Right ventricle myocardium inferior (tissue), 1 donor: ENCODE data around the gene CFAP299. TPM values are rescaled to one million over a fixed set of nuclear protein-coding genes. Genes with fewer than 3 reads are reported as not detected.

Experiments
- ATAC-seq: fragments of 200-7000 bp; cut with Tn5 transposase; one replicate; pipeline ENCODE4 v1.9.1; 2020; ENCODE audit warnings: mild to moderate bottlenecking, moderate library complexity
- DNase-seq: peaks from one replicate; pipeline ENCODE4 v3.0.0; 2021; ENCODE audit errors: missing footprints
- intact Hi-C: fragments of 100-400 bp; cut with DNase I; formaldehyde crosslinking; loops from one replicate; pipeline ENCODE4 v1.11.0; 2022
- total RNA-seq: library from RNA; stranded (reverse); fragmentation: NEBNext Ultra II Directional; extraction: Animal tissue kit (Norgen Biotek cat#: 25700); gene quantifications from one replicate; pipeline ENCODE4 v1.2.1, GENCODE V29; 2021
- donor health status: DM: no; HTN: yes; CAD: no; lungs with severe emphysema.

The CFAP299 gene
- total RNA-seq, 1 donor from 2014 or later, result 0.38 TPM

DNA sequence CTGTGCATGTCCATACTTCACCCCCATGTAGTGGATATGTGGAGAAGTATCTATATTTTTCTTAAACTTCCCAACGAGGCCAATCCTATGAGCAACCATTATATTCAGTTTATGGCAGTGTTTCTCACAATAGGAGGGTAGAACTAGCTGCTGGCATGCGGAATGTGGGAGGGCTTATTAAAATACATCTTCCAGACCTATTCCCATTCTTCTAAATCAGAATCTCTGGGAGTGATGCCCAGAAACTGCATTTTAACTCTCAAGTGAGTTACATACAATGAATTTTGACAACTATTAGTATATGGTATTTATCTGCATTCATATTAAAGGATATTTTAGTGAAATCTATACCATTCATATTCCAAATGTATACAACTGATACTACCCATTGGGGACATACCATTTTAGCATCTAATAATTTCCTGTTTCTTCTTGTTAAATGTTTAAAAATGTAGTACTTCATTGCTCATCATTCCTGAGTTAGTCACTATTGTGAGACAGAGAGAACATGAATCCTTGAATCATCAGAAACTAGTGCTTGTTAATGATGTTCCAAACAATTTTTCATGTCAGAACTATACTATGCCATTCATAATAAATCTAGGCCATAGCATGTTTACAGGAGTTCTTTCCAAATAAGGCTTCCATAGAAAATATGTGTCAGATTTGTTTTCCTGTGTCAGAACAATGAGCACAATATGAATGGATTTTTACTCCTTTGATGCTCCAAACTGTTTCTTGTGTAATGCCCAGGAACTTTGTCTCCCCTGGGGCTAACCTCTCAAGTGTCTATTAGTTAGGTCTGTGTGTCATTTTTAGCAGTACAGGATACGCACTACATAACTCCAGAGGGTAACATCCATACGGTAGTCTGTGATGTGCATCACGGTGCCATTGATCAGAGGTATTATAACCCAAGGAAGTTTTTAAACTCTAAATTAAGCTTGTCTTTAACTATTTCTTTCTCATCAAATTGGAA is 496.1 kb downstream of the CFAP299 start:
- ATAC-seq, result no peak
- DNase-seq, result no peak
- intact Hi-C loops, result no loop called here

DNA sequence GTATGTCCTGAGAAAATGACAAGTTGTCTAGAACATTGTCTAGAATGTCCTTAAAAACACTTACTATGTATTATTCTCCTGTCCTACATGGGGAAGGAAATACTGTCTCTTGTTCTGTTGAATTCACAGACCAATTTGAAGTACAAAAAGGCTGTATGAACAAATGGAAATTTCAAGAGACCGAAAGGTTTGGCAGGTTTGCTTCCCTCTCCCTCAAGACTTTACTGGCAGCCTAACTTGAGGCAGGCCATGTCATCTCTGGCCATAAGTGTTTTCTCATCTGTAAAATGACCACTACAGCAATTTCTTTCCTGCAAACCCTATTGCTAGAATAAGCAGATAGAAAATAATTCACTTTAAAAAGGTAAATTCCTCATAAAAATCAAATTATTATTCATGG is 503.8 kb downstream of the CFAP299 start:
- ATAC-seq (no peak), DNase-seq (no peak)
- intact Hi-C loops, result no loop called here

DNA sequence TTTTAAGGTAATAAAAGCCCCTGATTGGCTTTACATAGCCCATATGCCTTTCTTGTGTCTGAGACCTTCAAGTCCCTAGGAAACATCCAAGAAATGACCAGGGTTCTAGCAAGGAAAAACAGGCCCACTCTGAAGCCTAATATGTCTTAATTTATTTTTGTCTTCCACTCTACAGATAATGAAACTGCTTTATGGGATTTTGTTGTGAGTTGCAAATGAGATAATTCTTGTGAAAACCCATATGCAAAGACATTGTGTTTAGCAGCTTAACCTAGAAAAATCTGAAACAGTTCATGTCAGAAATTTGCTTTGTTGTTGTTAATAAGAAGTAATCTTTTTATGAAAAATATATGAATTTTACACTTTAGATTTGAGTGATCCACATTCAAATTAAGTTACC is 504.3 kb downstream of the CFAP299 start:
- no peak for ATAC-seq
- intact Hi-C loops, result no loop called here
- DNase-seq, result no peak

DNA sequence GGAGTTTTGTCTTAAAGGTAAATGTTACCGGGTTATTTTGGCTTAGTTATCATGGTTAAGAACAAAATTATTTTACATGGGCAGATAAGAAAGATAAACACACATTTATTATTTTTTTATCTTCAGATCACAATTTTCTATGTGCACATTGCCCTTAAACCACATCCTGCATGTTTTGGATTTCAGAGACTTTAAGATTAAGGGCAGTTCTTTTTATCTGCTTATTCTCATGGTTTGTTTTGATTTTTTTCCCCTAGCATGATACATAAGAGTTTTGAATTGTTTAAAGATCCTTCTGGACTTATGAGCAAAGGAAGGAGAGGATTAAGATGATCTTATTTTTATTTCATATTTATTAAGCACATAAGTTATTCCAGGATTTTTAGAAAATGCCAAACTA is 504.9 kb downstream of the CFAP299 start:
- intact Hi-C loops, result no loop called here
- DNase-seq (no peak), ATAC-seq (no peak)

DNA sequence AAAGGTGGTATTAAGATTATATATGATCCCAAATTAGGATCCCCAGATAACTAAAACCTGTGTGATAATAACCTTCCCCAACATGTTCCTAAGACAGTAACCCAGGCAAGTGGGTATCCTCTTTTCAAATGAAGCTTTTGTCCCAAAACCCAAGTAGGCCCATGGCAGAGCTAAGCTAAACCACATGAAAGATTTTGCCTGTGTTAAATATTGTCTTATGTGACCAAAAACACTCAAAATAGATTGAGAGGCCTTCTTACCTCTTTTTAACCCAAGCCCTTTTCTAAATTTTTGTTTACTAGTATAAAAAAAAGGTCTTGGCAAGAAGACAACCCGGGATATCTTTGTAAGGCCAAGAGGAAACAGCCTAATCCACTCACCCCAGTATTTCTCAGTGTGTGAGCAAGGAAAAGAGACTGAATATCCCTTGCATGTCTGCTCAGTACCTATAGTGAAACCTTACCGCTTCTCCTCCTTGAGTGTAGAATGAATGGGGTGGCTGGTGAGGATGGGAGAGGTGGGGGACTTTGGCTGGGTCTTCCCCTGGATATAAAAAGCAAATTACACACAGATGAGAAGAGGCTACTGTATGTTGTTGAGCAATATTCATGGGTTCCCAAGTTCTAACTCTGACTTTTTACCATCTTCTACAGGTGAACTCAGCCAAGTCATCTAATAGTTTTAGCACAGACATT is 506.2 kb downstream of the CFAP299 start:
- ATAC-seq, result no peak
- intact Hi-C loops, result no loop called here
- no peak for DNase-seq

DNA sequence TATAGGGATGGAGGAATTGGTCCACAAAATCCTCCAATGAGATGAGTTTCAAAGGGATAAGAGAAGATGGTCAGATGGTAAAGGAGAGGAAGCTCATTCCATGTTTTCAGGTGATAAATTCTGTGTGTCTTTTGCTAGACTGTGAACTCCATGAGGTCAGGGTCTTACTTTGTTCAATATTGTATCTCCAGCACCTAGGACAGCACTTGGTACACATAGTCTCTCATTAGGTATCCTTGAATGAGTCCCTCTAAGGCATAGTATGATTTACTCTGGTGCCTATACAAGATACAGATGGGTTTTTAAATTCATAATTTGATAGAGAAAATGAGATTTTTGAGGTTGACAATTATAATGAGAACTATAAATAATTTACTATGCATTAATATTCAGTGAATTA is 510.7 kb downstream of the CFAP299 start:
- DNase-seq (no peak), ATAC-seq (no peak)
- intact Hi-C loops, result no loop called here

DNA sequence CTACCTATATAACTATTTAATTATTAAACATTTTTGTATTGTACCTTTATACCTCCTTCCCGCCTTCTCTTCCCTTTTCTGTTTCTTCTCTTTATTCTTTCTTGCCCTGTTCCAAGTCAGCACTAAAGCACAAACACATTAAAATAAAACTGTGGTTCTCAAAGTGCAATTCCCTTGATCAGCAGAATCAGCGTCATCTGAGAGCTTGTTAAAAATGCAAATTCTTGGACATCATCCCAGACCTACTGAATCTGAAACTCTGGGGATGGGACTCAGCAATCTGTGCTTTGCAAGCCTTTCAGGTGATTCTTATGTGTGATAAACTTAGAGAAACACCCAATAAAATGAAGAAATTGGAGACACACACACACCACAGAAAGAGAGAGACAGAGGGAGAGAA is 516.5 kb downstream of the CFAP299 start:
- ATAC-seq (no peak), DNase-seq (no peak)
- intact Hi-C loops, result no loop called here

DNA sequence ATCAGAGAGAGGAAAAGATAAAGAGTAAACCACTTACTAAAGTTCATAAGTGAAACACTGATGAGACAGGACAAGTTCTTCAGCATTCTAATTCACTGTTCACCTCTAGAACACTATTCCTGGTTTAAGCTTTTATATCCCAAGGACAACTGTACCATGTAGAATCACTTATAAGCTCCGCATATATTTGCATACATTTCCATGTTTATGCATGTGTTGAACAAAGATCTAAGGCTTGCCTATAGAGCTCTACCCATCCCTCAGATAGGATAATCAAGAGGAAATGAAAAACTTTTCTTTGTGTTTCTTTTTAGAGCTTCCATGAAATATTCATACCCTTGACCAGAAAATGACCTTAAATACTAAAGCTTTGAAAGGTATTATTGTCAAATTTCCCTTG is 538.0 kb downstream of the CFAP299 start:
- ATAC-seq (no peak), DNase-seq (no peak)
- intact Hi-C loops, result no loop called here

DNA sequence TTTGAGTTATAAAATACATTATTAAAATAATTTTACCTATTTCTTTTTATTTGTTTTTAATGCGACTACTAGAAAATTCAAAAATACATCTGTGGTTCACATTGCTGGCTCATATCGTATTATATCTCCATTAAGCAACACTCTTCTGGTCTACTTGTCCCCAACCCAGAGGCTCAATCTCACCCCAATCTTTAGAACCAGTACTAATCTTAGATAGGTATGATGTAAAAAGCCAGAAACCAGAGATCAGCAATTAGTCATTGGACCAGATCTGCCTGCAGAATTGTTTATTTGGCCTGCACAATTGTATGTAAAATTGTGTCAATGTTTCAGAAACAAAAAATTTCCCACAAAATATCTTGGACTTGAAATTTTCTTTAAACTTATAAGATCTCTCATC is 539.4 kb downstream of the CFAP299 start:
- DNase-seq (no peak), ATAC-seq (no peak)
- intact Hi-C loops, result no loop called here

DNA sequence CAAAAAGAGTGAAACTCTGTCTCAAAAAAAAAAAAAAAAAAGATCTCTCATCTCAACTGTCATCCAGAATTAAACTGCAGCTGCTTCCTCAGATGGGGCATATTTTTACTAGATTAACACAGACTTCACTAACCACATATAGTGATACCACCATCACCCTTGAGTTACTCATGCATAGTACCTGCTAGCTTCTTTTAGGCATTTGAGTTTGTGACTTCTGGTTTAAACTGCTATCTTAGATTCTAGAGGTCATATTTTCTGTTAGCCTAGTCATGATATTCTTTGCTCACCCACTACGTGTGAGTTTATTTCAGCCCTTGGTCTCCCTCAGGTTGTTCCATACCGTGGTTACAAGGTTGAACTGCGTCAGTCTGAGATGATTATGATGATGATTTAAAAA is 540.1 kb downstream of the CFAP299 start:
- ATAC-seq (no peak), DNase-seq (no peak)
- intact Hi-C loops, result no loop called here

DNA sequence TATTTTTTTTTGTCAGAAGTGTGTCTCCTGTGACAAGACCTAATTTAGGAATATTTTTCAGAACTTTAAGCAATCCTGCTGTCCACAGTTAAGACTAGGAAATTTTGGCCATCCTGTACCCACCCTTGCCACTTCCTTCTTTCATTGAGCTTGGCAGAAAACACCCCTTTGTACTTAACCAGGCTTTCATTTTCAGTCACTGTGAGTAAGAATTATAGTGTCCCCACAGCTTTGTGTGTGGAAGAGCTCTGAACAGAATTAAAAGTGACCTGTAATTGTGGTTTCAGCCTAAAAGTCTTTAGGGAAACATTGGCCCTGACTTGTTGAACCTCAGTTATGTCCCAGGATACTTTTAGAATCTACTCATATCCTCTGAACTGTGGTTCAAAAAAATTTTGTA is 541.3 kb downstream of the CFAP299 start:
- intact Hi-C loops, result no loop called here
- no peak for DNase-seq
- ATAC-seq, result no peak

DNA sequence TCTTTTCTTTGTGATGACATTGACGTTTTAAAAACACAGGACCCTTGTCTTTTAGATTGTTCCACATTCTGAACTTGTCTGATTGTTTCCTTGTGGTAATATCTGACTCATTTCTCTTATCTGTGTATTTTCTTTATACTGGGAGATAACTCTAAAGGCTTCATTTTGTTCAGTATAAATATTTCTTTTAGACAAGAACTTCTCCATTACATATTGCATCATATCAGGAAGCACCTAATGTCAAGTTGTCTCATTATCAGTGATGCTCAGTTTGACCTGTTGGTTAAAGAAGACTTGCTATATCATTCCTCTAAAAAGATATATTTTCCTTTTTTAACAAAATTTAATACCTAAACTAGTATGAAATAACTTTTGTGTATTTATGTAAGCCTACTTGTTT is 542.7 kb downstream of the CFAP299 start:
- ATAC-seq, result no peak

DNA sequence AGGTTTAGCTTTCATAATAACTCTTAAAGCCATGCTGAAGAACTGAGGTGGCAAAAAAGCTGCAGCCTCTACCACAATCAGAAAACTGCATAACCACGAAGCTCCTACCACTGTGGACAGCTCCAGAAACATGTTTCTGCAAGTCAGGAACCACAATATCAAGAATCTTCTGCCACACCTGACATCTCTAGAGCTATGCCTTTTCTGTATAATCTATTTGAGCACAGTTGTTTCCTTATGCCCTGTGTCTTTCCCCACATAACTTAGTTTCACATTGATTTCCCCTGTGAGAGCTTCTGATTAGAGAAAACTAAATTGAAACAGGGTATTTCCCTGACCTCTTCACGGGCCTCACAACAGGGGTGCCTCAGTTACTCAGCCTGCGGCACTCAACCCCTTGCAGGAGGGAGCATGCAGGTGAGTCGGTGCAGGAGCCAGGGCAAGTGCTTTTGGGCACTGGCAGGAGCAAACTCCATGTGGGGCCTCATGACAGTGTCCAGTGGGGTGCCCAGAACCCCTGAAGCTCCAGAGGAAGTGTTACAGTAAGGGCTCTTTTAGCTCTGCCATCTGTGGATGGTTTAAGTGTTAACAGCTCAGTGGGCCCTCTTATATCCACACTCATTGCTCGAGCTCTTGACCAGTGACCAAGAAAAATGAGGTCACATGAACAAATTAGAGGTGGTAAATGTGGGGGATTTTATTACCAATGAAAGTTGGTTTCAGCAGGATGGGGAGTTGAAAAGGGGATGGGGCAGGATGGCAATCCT is 562.2 kb downstream of the CFAP299 start:
- DNase-seq (no peak), ATAC-seq (no peak)
- intact Hi-C loops, result no loop called here

More for the DNA sequence above, 542.7 kb downstream of the CFAP299 start:
- intact Hi-C loops, result no loop called here
- DNase-seq, result no peak

DNA sequence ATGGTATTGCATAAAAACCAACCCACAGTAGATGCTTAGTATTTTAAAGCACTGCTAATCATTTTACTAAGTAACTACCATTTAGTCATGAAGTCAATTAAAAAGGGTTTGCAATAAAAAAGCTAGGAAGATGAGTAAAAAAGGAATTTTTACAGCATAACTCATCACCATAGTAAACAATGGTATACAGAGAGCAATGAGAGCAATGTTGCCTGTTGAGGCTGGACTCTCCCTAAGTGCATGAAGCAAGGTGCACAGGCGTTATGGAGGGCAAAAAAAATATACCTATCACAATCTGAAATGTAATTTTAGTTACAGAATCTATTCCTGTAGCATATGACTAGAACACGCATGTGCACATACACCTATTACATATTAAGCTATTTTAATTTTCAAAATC is 565.4 kb downstream of the CFAP299 start:
- intact Hi-C loops, result no loop called here
- ATAC-seq, result no peak
- DNase-seq, result no peak

DNA sequence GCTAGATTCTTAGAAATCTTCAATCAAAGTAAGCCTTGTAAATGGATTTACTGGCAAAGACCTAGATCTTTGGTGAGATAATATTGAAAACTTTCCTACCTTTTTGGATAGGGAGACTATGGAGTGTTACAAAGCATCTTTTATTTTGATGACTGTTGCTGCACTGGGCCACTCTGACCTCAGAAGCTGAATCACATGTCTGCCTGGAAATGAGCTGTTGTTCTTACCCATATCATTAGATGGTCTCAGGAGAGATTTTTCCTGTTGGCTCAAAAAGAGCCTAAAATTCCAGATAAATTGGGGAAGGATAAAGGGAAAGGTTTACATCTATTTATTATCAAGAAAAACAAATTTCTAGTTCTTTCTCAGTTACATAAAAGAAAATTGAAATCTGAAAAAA is 567.5 kb downstream of the CFAP299 start:
- no peak for ATAC-seq
- no peak for DNase-seq
- intact Hi-C loops, result no loop called here

DNA sequence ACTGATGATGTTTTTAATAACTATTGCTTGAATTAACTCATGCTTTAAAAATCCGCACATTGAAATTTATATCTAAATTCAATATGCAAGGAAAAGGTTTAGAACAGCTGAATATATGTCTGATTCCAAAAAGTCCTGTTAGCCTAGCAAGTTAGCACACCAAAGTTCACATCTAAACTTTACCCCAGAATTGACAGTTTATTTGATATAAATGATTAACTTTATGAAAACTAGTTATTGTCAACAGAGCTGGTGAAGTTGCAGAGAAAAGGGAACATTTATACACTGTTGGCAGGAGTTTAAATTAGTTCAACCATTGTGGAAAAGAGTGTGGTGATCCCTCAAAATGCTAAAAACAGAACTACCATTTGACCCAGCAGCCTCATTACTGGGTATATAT is 574.4 kb downstream of the CFAP299 start:
- intact Hi-C loops, result no loop called here
- DNase-seq (no peak), ATAC-seq (no peak)

DNA sequence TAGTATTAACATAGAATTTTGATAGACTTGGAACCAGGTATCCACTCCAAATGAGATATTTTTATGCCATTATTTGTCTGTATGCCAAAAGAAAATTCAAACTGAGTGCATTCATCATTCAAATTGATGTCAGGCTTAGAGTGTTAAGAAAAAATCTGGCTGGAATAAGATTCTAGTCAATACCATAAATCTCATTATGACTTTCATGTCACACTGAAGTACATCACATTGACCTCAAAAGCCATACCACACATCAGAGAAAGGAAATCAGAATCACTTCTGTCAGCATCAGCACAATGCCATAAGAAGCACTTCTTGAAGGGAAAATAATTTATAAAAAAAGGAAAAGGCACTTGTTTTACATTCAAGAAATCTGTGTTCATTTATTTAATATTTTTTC is 575.9 kb downstream of the CFAP299 start:
- intact Hi-C loops, result no loop called here
- ATAC-seq (no peak), DNase-seq (no peak)

DNA sequence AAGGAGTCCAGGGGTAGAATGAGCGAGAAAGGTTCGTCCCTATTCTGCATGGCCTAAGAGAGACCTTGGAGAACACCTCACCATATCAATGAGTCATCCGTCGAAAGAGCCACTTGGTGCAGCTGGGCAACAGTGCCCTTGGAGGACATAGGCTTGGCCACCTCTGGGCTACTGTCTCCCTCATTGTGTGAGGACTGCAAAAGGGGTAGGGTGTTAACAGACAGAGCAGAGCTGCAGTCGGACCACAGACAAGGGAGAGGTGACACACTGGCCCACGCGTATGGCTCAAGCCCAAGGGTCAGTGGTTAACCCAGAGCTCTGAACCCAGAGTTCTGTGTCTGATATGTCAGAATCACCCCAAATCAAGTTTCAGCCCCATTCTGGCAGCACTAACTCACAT is 576.8 kb downstream of the CFAP299 start:
- intact Hi-C loops, result no loop called here
- DNase-seq, result no peak
- ATAC-seq, result no peak

DNA sequence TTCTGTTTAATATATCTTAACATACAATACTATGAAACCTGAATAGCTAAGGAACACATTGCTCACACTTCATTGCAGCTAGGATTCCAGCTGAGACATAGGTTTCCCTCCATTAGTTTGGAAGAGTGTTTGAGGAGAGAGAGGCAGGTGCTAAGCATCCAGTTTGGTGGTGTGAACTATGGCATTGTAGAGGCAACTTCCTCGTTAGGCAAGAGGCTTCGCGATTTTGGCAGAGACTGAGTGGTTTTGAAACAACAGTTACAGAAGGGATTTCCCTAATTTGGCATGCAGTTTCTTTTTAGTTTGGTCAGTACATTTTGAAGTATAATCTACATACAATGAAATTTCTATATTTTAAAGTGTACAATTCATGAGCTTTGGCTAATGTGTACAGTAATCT is 577.9 kb downstream of the CFAP299 start:
- no peak for DNase-seq
- intact Hi-C loops, result no loop called here
- ATAC-seq, result no peak

DNA sequence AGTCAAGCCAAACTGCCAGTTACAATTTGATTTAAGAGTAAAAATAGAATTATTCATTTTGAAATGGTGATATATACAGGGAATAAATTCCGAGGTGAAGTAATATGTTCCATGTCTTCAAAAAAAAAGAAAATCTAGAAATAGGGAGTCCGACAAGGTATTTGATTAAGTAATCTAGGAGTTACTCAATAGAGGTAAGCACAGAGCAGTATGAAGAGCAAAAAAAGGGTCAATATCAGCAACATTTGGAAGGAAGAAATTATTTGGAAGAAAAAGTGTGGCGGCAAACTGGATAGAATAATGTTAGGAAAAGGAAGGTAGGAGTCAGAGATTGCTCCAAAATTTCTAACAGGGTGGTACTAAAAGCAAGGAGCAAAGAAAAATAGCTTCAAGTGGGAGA is 581.2 kb downstream of the CFAP299 start:
- intact Hi-C loops, result no loop called here
- DNase-seq (no peak), ATAC-seq (no peak)
